HG02763 (cell line): ENCODE results near the gene PLA2G4D.
"Not testable (repeated sequence)": the region's sequence is repeated elsewhere in the genome, so short reads cannot be mapped to it uniquely, and the experiment has no call there.

Experiments used
- ATAC-seq: cut with Tn5 transposase; IDR thresholded peaks from one replicate; pipeline ENCODE4 v1.9.1; 2021; ENCODE audit warnings: mild to moderate bottlenecking, moderate library complexity; ENCODE audit not compliant: unreplicated experiment

PLA2G4D gene

DNA sequence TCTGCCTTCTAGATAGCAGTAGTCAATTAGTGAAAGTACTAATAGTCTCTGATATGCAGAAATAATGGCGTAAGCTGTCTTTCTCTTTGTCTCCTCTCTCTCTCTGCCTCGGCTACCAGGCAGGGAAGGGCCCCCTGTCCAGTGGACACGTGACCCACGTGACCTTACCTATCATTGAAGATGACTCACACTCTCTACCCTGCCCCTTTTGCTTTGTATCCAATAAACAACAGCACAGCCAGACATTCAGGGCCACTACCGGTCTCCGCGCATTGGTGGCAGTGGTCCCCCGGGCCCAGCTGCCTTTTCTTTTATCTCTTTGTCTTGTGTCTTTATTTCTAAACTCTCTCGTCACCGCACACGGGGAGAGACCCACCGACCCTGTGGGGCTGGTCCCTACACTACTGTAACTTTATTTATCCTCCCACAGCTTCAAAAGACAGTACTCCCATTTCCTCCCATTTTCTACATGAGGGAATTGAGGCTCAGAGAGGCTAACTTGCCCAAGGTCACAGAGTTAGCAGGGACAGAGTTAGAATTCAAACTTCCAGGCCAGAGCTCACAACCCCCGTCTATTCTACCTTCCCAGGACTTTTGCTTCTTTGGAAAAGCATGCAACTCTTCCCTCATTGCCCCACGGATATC is 2.5 kb downstream of the PLA2G4D start:
- ATAC-seq = not testable (repeated sequence)

DNA sequence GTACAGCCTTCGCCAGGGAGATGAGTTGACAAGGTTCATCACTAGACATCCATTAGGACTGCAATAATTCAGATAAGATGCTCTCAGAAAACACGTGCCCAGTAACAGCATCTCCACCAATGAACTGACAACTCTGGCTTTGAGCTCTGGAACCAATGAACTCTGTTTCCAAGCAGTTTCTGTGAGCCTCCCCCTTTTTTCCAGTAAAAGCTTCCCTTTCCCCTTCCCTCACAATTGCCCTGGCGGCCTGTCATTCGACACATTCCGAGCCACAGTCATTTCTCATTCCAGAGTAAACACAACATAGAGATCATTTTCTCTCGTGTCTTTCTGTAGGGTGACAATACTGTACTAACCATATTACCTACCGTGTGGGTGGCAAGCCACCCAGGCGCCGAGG is 3.6 kb downstream of the PLA2G4D start:
- ATAC-seq = no peak

DNA sequence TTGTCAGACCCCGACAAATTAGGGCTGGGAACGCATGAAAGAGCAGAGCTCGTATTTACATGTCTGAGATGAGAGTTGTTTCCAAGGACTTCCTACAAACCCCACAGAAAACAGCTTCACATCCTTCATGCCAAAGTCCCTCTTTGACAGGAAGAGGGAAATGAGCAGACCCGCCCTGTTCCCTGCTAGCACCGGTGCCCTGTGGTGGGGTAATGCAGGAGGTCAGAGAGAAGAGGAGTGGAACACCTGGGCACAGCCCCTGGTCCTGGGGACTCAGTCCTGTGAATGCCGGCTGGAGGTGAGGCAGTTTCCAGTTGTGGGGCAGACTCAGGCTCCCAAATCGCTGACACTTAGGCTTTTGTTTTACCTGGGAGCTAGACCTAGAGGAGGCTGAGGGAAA is 4.0 kb downstream of the PLA2G4D start:
- ATAC-seq = no peak

DNA sequence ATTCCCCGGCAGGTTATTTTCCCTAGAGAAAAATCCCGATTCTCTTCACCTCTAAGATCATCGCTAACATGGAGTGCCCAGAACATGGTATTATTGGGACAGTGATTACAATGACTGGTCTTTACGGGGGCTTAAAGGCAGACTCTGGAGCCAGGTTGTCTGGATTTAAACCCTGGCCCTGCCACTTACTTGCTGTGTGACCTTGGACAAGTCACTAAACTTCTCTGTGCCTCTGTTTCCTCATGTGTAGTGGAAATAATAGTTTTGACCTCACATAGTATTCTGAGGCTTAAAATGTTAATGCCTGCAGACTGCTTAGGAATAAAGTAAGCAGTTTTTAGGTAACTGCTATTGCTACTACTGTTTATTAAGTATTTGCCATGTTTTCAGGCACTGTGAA is 4.4 kb downstream of the PLA2G4D start:
- no peak for ATAC-seq

DNA sequence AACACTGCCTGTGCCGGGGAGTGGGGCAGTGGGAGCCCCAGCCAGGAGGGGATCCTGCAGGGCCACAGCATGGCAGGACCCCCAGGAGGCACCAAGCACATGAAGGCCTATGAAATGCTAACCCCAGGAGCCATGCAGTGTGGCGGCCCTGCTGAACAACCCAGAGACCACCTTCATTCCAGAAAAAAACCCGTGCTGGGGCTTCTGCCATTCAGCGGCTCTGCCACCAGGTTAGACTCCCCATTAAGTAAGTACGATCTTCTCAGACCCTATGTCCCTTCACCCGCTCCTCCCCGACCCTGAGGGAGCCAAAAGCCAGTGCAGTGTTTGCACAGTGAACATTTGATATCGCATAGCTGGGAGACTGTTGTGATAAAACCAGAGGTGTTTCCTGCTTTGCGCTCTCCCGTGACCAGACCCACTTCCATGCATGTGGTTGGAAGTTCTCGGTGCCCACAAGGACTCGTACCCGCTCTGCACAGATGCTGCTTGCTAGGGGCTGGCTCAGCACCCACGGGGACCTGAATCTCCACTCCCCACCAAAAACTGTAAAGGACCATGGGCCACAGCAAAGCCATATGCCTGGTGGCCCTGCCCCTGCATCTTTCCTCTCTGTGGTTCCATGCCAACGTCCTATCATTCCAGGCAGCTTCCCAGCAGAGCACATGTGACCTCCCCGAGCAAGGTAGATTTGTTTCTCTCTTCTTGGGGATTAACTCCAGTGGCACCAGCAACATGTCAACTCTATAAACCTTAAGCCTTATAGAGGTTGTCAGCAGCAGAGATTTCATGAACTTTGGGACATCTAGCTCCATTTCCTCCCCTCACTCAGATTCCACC is 5.3 kb downstream of the PLA2G4D start:
- no peak for ATAC-seq

DNA sequence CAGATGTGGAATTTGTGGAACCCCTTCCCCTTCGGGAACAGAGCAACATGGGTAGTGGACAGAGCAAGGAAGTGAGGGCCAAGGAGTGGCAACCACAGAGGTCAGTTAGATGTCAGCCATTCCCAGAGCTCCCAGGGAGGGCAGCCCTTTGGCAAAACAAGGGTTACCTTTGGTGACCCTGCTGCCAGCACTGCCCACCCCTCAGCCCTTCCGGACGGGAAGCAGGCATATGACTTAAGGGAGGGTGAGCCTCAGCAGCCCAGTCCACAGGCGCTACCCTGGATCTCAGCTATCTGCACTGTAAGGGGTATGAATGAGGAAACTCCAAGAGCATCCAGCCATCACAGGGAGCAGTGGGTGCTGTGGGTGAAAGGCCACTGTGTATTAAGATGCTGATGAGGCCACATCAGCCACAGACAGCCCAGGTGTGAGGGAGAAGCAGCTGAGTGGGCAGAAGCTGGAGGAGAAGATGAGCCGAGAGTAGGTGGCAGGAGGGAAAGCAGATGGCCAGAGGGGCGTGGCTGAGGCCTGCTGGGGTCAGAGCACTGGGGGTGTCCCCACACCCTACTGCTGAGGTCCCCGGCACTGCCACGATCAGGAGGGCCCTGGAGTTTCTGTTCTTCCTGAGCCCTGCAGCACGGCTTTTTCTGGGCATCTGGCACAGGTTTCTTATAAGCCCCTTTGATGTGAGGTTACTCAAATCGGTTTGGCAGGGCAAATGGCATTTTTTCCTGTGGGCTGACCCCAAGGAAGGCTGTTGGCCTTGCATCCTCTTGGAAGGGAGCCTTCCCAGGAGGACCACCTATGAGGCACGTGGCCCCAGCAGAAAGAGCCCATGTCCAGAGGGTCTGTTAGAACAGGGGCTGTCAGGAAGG is 6.2 kb downstream of the PLA2G4D start:
- no peak for ATAC-seq

DNA sequence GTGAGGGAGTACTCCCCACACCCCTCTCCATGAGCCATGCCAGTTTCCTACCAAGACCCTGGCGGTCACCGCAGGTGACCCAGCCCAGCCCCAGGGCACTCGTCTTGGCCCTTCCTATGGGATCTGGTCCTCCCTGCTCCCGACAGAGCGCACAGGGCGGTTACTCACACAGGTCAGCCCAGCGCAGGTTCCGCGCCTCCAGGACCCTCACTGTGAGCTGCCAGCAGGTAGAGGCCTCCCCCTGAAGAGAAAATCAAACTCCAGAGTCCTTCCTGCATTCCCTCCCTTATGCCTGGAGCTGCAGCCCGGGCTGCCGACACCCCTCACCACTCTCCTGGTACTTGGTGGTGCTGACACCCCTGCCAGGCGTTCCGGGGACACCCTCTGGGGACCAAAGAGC is 6.9 kb downstream of the PLA2G4D start:
- no peak for ATAC-seq

DNA sequence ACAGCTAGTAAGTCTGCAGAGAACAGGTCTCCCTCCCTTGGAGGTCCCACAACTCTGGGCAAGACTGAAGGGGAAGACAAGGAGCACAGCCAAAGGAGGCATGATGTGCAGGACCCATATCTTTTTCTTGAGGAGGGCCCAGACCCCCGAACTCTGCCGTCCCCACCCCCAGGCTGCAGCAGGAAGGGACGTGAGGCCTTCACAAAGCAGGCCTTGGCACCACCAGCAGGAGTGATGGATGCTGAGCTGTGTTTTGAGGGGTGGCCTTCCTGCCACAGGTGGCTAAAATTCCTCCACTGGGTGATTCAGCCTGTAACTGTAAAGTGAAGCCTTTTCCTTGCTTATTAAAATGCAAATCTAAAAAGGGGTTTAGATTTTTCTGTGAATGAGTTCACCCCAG is 8.6 kb downstream of the PLA2G4D start:
- ATAC-seq = no peak

DNA sequence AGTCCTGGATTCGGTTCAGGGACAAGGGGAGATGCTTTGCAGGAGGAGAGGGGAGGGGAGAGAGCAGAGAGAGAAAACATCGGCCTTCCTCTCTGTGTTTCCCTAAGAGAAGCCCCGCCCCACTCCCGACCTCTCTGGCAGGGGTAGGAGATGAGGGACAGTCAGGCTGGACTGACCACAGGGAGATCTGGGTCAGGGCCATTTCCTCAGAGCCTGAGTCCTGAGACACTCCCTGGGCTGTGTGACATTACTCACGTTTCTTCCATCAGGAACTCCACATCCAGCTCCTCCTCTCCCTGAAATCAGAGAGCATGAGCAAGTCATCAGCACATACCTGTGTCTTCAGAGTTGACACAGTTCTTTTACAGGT is 9.1 kb downstream of the PLA2G4D start:
- no peak for ATAC-seq

DNA sequence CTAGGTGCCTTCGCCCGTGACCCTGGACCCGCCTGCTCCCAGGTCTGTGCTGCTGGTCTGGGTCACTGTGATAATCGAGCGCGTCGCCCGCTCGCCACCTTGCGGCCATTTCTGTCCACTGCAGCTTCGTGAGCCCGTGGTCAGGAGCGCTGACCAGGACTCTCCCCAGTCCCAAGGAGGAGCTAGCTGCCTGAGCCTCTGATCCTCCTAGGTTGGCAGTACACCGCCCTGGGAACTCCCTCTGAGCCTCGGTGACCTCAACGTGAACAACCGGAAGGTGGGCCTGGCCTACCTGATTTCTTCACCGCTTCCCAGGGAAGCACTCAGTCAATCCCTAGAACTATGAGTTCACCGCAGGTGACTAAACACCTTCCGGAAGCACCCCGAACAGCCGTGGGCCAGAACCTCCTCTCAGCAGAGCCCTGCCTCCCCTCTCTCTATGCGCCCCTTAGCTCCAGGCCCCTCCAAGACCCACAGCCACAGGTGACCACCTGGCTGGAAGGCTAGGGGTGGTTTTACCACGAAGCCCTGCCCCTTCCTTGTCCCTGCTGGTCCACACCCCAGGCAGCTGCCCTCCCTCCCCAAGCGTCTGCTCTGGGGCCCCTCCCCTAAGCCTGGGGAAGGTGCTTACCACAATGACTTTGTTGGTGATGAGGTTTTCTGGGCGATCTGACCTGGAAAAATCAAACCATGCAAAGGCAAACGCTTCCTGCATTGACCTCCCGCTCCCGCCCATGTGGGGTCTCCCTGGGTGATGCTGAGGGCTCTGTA is 9.7 kb downstream of the PLA2G4D start:
- ATAC-seq = no peak

DNA sequence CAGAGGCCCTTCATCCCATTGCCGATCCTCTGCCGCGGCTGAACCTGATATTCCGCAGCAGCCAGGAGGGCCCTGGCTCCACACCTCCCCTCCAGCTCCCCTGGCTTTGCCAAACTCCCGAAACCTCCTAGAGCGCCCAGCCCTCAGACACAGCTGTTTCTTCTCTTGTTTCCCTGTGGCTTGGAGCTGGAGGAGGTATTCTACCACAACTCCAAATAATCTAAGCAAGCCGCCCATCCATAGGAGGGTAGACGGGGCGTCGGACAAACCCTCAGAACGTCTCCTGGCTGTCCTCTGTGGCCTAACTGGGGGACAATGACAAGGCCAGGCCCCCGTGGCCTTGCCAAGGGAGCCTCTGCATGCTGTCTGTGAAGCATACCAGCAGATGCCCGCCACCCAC is 10.4 kb downstream of the PLA2G4D start:
- no peak for ATAC-seq

DNA sequence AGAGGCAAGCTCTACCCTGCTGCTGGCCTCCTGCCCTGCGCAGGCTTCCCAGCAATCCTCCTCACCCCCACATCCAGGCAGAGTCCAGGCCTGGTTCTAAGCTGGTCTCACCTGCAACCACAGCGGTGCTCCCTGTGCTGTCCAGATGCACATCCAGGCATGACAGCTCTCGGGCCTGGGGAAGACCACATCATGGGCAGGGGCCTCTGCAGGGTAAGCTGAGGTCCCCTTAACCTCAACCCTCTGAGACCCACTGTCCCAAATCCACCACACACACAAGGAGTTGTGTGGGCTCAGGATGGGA is 10.8 kb downstream of the PLA2G4D start:
- ATAC-seq = no peak

DNA sequence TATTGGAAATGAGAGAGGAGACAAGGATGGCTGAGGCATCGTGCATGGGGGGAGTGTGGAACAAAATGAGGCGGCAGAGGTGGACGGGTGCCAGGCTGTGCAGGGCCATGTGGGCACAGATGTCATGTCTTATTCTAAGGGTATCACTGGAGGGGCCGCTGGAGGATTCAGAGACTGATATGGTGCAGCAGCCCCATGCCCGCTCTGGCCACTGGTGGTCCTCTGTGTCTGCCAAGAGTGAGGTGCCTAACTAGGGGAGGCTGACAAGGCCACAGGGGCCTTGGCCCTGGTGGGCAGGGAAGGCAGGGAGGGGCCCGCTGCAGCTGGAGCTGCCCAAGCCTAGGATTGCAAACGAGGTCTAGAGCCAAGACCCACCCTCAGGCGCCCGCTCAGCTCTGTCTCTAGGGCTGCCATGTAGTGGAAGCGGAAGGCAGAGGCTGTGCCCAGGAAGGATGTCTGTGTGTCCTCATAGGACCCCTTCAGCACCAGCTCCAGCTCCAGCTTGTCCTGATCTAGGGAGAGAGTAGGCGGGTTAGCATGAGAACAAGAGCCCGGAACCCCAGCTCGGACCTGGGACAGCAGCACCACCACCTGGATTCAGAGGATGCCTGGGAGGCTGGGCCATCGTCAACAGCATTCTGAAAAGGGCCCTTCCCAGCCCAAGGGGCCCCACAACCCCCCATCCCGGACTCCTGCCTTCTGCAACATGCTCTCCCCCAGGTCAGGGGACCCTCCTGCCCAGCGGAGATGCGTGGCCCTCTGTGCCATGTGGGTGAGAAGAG is 11.3 kb downstream of the PLA2G4D start:
- ATAC-seq = no peak

DNA sequence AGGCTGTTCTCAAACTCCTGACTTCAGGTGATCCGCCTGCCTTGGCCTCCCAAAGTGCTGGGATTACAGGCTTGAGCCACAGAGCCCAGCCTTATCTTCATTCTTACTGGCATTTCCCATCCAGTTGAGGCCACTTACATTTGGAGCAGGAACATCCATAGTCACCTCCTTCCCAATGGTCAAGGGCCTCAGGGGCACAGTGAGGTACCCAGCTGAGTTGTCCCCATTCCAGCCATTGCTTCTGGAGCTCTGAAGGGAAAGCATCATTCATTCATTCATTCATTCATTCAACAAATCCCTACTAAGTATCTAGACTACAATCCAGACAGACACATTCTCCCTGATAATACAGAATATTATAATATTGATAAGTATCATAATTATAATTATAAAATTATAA is 12.2 kb downstream of the PLA2G4D start:
- no peak for ATAC-seq

DNA sequence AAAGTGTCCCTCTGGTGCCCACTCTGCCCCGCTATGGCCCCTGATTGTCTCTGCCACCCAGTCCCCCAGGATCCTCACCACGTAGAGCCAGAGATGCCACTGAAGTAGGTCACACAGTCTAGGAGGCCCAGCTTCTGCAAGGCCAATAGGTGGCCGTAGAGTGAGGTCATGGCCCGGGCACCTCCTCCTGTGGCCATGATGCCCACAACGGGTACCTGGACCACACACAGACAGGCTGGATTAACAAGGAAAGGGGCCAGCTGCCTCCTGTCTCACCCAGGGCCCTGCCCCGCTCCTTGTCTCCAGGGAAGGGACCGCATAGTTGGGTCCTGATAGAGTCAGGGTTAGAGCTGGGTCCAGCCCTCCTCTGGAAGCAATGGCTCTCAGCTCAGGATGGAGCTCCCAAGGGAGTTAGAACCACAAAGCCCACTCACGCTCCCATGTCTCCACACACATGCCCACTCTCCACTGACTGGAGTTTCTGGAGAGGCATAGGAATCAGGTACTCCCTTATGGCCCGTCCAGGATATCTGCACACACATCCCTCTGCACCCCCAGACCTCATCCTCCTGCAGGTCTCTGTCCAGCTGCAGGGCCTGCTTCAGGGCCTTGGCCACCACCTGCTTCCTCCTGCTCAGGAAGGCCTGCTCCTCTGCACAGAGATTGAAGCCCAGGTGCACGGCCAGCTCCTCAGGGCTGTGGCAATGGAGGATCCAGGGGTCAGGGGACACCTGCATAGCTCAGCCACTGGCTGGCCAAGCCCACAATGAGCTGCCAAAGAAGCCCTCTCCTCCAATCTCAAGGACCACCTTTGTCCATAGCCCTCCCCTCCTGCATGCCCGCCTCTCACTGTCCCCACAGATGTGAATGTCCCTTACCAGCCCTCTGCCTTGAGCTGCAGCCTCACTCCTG is 13.2 kb downstream of the PLA2G4D start:
- ATAC-seq = no peak

DNA sequence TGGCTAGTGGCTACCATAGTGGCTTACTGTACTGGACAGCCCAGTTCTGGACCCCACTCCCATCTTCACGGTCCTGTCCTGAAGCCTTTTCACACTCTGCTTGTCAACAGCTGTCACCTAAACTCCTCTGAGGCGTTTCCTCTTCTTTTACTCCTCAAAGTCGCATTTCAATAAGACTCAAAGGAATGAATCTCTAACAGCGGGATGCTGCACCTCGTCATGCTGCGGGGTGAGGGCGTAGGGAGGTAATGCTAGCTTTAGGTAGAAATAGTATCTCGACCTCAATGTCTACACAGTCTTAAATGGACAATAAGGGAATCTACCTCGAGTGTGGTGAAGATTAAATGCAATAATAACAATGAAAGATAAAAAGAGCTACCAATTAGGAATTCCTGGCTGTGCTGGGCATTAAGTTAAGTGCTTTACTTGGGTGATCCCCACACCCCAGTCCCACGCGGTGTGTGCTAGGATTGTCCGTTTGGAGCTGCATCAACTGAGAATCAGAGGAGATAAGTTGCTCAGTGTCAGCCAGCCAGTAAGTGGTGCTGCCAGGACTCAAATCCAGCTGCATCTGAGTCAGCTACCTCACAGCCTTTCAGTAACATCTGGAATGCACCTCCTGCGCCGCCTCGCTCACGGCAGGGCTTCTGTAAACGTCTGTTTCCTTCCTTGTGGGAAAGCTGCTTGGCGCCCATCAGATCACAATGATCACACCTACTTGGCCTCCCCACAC is 14.0 kb downstream of the PLA2G4D start:
- ATAC-seq = no peak

DNA sequence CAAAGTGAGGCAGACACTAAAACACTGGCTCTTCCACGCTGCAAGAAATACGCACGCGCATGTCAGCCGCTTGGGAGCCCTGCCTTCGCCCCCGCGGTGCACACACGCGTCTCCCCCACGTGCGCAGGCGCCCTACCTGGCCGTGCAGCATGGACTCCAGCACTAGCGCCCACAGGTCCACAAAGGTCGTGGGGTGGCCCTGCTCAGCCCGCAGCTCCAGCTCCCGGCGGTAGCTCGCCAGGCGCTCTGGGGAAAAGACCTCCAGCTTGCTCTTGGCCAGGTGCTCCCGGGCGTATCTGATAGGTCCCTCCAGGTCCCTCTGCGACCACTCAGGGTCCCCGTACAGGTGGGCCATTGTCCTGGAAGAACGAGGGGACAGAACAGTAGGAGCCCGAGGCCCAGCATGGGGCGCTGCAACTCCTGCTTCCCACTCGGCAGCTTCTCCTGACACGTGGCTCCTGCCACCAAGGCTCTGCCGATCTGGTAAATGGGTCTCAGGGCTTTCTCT is 14.9 kb downstream of the PLA2G4D start:
- ATAC-seq = no peak

DNA sequence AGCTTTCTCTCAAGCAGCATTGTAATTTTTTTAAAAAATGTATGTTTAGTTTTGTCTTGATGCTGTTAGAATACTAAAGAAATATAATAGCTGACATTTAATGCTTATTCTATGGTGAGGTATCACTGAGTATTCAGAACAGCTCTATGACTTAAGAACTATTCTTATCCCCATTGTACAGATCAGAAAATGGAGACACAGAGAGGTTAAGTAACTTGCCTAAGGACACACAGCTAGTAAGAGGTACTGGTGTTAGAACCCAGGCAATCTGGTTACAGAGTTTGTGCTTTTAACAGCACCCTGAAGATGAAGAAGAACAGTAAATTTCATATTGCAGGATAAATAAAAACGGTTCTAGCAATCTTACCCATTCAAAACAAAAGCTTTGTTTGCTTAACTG is 15.5 kb downstream of the PLA2G4D start:
- ATAC-seq = no peak
